ENCODE results near the gene KCTD16. TPM values are rescaled to one million over a fixed set of nuclear protein-coding genes. Genes with fewer than 3 reads are reported as not detected.

KCTD16 gene
- total and polyA plus RNA-seq, 2 donors (not counting 1 experiment from before 2014, with no cell fraction given): not detected

DNA sequence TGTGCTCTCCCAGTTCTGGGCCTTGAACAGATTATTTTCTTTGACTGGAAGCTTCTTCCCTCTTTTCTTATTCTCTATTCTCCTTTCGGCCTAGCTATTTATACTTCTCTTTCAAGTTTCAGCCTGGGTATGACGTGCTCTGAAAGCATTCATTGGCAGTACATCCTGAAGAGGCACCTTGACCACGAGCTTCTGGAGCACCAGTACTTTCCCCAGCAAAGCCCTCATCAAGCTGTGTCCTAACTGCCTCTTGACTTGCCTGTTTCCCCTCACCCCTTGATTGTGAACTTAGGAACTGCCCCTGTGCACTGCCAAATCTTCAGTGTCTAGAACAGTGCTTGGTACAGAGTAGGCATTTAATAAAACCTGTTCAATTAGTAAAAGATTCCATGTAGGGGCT, 154.9 kb downstream of the KCTD16 start:
- POLR2A ChIA-PET: no interaction called here
- intact Hi-C loops (cut with micrococcal nuclease): no loop called here

DNA sequence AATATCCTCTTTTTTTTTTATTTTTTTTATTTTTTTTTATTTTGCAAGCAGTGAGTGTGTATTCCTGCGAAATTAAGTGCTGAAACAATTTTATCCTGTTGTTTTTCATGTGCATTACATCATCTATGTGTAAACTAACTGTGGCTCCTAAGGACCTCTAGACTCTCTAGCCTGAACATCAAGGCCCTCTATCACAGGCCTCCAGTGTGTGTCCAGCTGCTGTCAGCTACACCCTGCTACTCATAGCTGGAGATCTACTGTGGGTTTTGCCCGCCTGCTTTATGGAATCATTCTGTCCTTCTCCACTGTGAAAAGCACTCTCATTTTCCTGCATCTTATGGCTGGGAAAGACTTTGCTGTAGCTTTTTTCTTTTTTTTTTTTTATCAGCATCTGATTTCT, 157.8 kb downstream of the KCTD16 start:
- no peak overlapping the region for H3K27ac ChIP-seq (ENCODE audit: low read length in 2 of 2)
- CTCF ChIA-PET: no interaction called here
- POLR2A ChIA-PET: no interaction called here
- H3K4me1 Mint-ChIP-seq: no peaks in the 10 kb centered on the region
- TF ChIP-seq, protein P1, sequence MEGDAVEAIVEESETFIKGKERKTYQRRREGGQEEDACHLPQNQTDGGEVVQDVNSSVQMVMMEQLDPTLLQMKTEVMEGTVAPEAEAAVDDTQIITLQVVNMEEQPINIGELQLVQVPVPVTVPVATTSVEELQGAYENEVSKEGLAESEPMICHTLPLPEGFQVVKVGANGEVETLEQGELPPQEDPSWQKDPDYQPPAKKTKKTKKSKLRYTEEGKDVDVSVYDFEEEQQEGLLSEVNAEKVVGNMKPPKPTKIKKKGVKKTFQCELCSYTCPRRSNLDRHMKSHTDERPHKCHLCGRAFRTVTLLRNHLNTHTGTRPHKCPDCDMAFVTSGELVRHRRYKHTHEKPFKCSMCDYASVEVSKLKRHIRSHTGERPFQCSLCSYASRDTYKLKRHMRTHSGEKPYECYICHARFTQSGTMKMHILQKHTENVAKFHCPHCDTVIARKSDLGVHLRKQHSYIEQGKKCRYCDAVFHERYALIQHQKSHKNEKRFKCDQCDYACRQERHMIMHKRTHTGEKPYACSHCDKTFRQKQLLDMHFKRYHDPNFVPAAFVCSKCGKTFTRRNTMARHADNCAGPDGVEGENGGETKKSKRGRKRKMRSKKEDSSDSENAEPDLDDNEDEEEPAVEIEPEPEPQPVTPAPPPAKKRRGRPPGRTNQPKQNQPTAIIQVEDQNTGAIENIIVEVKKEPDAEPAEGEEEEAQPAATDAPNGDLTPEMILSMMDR (IDR thresholded peaks at IDR 0.05): no peak
- TF ChIP-seq EZH2 (IDR thresholded peaks at IDR 0.05; ENCODE audit: borderline replicate concordance, insufficient read depth, low read depth, low read length, poor library complexity, severe bottlenecking): no peak
- no peaks in the 10 kb centered on the region for H3K27me3 ChIP-seq (replicated peaks in 1 of 4; ENCODE audit: control extremely low read depth in 1 of 4, control insufficient read depth in 3 of 4, insufficient read depth in 4 of 4, low read length in 3 of 4)
- H3K4me2 ChIP-seq (replicated peaks; ENCODE audit: low read depth, low read length, poor library complexity, severe bottlenecking): no peak overlapping the region
- no peaks in the 10 kb centered on the region for H3K9me3 ChIP-seq (ENCODE audit: control extremely low read depth in 1 of 3, control insufficient read depth in 2 of 3, insufficient read depth in 1 of 3, low read length in 2 of 3)
- WGBS (ENCODE audit: insufficient coverage): no CpG with 5 or more reads among the region's 2 CpGs
- H3K4me3 Mint-ChIP-seq: no peak overlapping the region
- no peak overlapping the region for H3K9ac ChIP-seq (ENCODE audit: low read length)
- no peak for ATAC-seq (ENCODE audit: low read depth)
- peaks cover 7% of the 10 kb centered on the region for H3K27me3 Mint-ChIP-seq
- no peak overlapping the region for H2AFZ ChIP-seq (ENCODE audit: insufficient read depth, low read depth, low read length, poor library complexity, severe bottlenecking)
- no peaks in the 10 kb centered on the region for H4K20me1 ChIP-seq (ENCODE audit: control insufficient read depth, insufficient read depth, low read length, poor library complexity, severe bottlenecking)
- H3K36me3 ChIP-seq (replicated peaks in 1 of 2; ENCODE audit: control extremely low read depth in 1 of 2, control insufficient read depth in 1 of 2, extremely low read depth in 1 of 2, insufficient read depth in 2 of 2, low read length in 1 of 2): no peaks in the 10 kb centered on the region
- no peak overlapping the region for H3K27ac Mint-ChIP-seq
- no peak overlapping the region for H3K4me3 ChIP-seq (ENCODE audit: control extremely low read depth in 1 of 5, extremely low read depth in 1 of 5, insufficient read depth in 1 of 5, low read depth in 2 of 5, low read length in 4 of 5)
- H3K79me2 ChIP-seq (ENCODE audit: control insufficient read depth, insufficient read depth, low read length): no peaks in the 10 kb centered on the region
- no peak for DNase-seq
- no peaks in the 10 kb centered on the region for H3K4me1 ChIP-seq (ENCODE audit: control insufficient read depth in 2 of 2, insufficient read depth in 2 of 2, low read length in 2 of 2)
- no peaks in the 10 kb centered on the region for H3K9me3 Mint-ChIP-seq (ENCODE audit: insufficient read depth)
- intact Hi-C loops (cut with micrococcal nuclease): no loop called here

More for the DNA sequence above, 154.9 kb downstream of the KCTD16 start:
- Histone ChIP-seq H3K4me3 (ENCODE audit: control extremely low read depth in 1 of 5, extremely low read depth in 1 of 5, insufficient read depth in 1 of 5, low read depth in 2 of 5, low read length in 4 of 5) (no peak overlapping the region), H2AFZ (ENCODE audit: insufficient read depth, low read depth, low read length, poor library complexity, severe bottlenecking) (no peak overlapping the region), H3K4me1 (ENCODE audit: control insufficient read depth in 2 of 2, insufficient read depth in 2 of 2, low read length in 2 of 2) (no peaks in the 10 kb centered on the region), H3K27me3 (replicated peaks in 1 of 4; ENCODE audit: control extremely low read depth in 1 of 4, control insufficient read depth in 3 of 4, insufficient read depth in 4 of 4, low read length in 3 of 4) (no peaks in the 10 kb centered on the region), H4K20me1 (ENCODE audit: control insufficient read depth, insufficient read depth, low read length, poor library complexity, severe bottlenecking) (no peaks in the 10 kb centered on the region), H3K27ac (ENCODE audit: low read length in 2 of 2) (no peak overlapping the region), H3K36me3 (replicated peaks in 1 of 2; ENCODE audit: control extremely low read depth in 1 of 2, control insufficient read depth in 1 of 2, extremely low read depth in 1 of 2, insufficient read depth in 2 of 2, low read length in 1 of 2) (no peaks in the 10 kb centered on the region), H3K9ac (ENCODE audit: low read length) (no peak overlapping the region), H3K79me2 (ENCODE audit: control insufficient read depth, insufficient read depth, low read length) (no peaks in the 10 kb centered on the region), H3K9me3 (ENCODE audit: control extremely low read depth in 1 of 3, control insufficient read depth in 2 of 3, insufficient read depth in 1 of 3, low read length in 2 of 3) (no peaks in the 10 kb centered on the region), H3K4me2 (replicated peaks; ENCODE audit: low read depth, low read length, poor library complexity, severe bottlenecking) (no peak overlapping the region)
- DNase-seq (no peak), ATAC-seq (ENCODE audit: low read depth) (no peak)
- CTCF ChIA-PET: no interaction called here
- Mint-ChIP-seq H3K9me3 (ENCODE audit: insufficient read depth) (no peaks in the 10 kb centered on the region), H3K27me3 (peaks cover 7% of the 10 kb centered on the region), H3K4me3 (no peak overlapping the region), H3K27ac (no peak overlapping the region), H3K4me1 (no peaks in the 10 kb centered on the region)
- WGBS (ENCODE audit: insufficient coverage): 74% methylated on average over 3 of the region's 3 CpGs
- TF ChIP-seq, protein P1 (IDR thresholded peaks at IDR 0.05): no peak
- TF ChIP-seq EZH2 (IDR thresholded peaks at IDR 0.05; ENCODE audit: borderline replicate concordance, insufficient read depth, low read depth, low read length, poor library complexity, severe bottlenecking): no peak
